IPS-15b (cell line): ENCODE measurements around the gene PTPRK.

Source experiments
- H3K27me3 ChIP-seq: one replicate; pipeline ENCODE4 v1.6.1; 2013; ENCODE audit warnings: low read length; ENCODE audit not compliant: control insufficient read depth, insufficient read depth
- H3K36me3 ChIP-seq: one replicate; pipeline ENCODE4 v1.6.1; 2013; ENCODE audit warnings: low read length; ENCODE audit not compliant: control insufficient read depth, insufficient read depth
- H3K4me1 ChIP-seq: one replicate; pipeline ENCODE4 v1.6.1; 2013; ENCODE audit warnings: mild to moderate bottlenecking, low read length; ENCODE audit not compliant: control insufficient read depth, insufficient read depth
- H3K4me3 ChIP-seq: one replicate; pipeline ENCODE4 v1.5.1; 2013; ENCODE audit warnings: low read depth, low read length
- H3K9ac ChIP-seq: one replicate; pipeline ENCODE4 v1.6.1; 2013; ENCODE audit warnings: low read depth, mild to moderate bottlenecking, low read length
- H3K9me3 ChIP-seq: one replicate; pipeline ENCODE4 v1.6.1; 2013; ENCODE audit warnings: mild to moderate bottlenecking, low read length; ENCODE audit not compliant: control insufficient read depth, insufficient read depth

Gene PTPRK

GRCh38 chr6:128172752-128173682, 347.4 kb downstream of the PTPRK start:
- H3K36me3 ChIP-seq: no peaks in the 10 kb centered on the region
- H3K4me1 ChIP-seq: no peaks in the 10 kb centered on the region
- no peaks in the 10 kb centered on the region for H3K27me3 ChIP-seq
- no peak overlapping the region for H3K9ac ChIP-seq
- H3K4me3 ChIP-seq: no peak overlapping the region
- no peaks in the 10 kb centered on the region for H3K9me3 ChIP-seq

GRCh38 chr6:128172081-128172480, 348.3 kb downstream of the PTPRK start:
- no peaks in the 10 kb centered on the region for H3K27me3 ChIP-seq
- no peaks in the 10 kb centered on the region for H3K4me1 ChIP-seq
- no peak overlapping the region for H3K4me3 ChIP-seq
- no peaks in the 10 kb centered on the region for H3K9me3 ChIP-seq
- H3K9ac ChIP-seq: no peak overlapping the region
- no peaks in the 10 kb centered on the region for H3K36me3 ChIP-seq

- H3K9me3 ChIP-seq: no peaks in the 10 kb centered on the region
- no peaks in the 10 kb centered on the region for H3K27me3 ChIP-seq
- H3K9ac ChIP-seq: no peak overlapping the region
- no peaks in the 10 kb centered on the region for H3K4me1 ChIP-seq
- H3K4me3 ChIP-seq: no peak overlapping the region
- H3K36me3 ChIP-seq: no peaks in the 10 kb centered on the region
Measured at GRCh38 chr6:128171182-128171581, 349.2 kb downstream of the PTPRK start.

- no peaks in the 10 kb centered on the region for H3K36me3 ChIP-seq
- no peaks in the 10 kb centered on the region for H3K9me3 ChIP-seq
- H3K4me1 ChIP-seq: no peaks in the 10 kb centered on the region
- H3K9ac ChIP-seq: no peak overlapping the region
- no peak overlapping the region for H3K4me3 ChIP-seq
- H3K27me3 ChIP-seq: no peaks in the 10 kb centered on the region
Measured at GRCh38 chr6:128168244-128168643, 352.2 kb downstream of the PTPRK start.

GRCh38 chr6:128167552-128167951, 352.8 kb downstream of the PTPRK start:
- no peak overlapping the region for H3K9ac ChIP-seq
- no peaks in the 10 kb centered on the region for H3K9me3 ChIP-seq
- no peaks in the 10 kb centered on the region for H3K4me1 ChIP-seq
- no peak overlapping the region for H3K4me3 ChIP-seq
- H3K27me3 ChIP-seq: no peaks in the 10 kb centered on the region
- no peaks in the 10 kb centered on the region for H3K36me3 ChIP-seq

- H3K9ac ChIP-seq: no peak overlapping the region
- H3K9me3 ChIP-seq: no peaks in the 10 kb centered on the region
- H3K4me3 ChIP-seq: no peak overlapping the region
- no peaks in the 10 kb centered on the region for H3K27me3 ChIP-seq
- no peaks in the 10 kb centered on the region for H3K36me3 ChIP-seq
- no peaks in the 10 kb centered on the region for H3K4me1 ChIP-seq
Measured at GRCh38 chr6:128164254-128164653, 356.1 kb downstream of the PTPRK start.

- Histone ChIP-seq H3K4me3 (no peak overlapping the region), H3K27me3 (no peaks in the 10 kb centered on the region), H3K36me3 (no peaks in the 10 kb centered on the region), H3K4me1 (no peaks in the 10 kb centered on the region), H3K9me3 (no peaks in the 10 kb centered on the region), H3K9ac (no peak overlapping the region)
Measured at GRCh38 chr6:128162423-128162822, 358.0 kb downstream of the PTPRK start.

GRCh38 chr6:128161839-128162238, 358.6 kb downstream of the PTPRK start:
- Histone ChIP-seq H3K4me3 (no peak overlapping the region), H3K4me1 (no peaks in the 10 kb centered on the region), H3K9ac (no peak overlapping the region), H3K36me3 (no peaks in the 10 kb centered on the region), H3K27me3 (no peaks in the 10 kb centered on the region), H3K9me3 (no peaks in the 10 kb centered on the region)

GRCh38 chr6:128161263-128161662, 359.1 kb downstream of the PTPRK start:
- H3K9me3 ChIP-seq: no peaks in the 10 kb centered on the region
- no peak overlapping the region for H3K4me3 ChIP-seq
- no peaks in the 10 kb centered on the region for H3K27me3 ChIP-seq
- no peak overlapping the region for H3K9ac ChIP-seq
- H3K4me1 ChIP-seq: no peaks in the 10 kb centered on the region
- no peaks in the 10 kb centered on the region for H3K36me3 ChIP-seq

GRCh38 chr6:128158496-128158895, 361.9 kb downstream of the PTPRK start:
- no peaks in the 10 kb centered on the region for H3K4me1 ChIP-seq
- H3K27me3 ChIP-seq: no peaks in the 10 kb centered on the region
- no peak overlapping the region for H3K4me3 ChIP-seq
- H3K9ac ChIP-seq: no peak overlapping the region
- no peaks in the 10 kb centered on the region for H3K9me3 ChIP-seq
- H3K36me3 ChIP-seq: no peaks in the 10 kb centered on the region

- Histone ChIP-seq H3K4me3 (no peak overlapping the region), H3K27me3 (no peaks in the 10 kb centered on the region), H3K9me3 (no peaks in the 10 kb centered on the region), H3K4me1 (no peaks in the 10 kb centered on the region), H3K36me3 (no peaks in the 10 kb centered on the region), H3K9ac (no peak overlapping the region)
Measured at GRCh38 chr6:128156321-128157111, 363.9 kb downstream of the PTPRK start.

- Histone ChIP-seq H3K4me3 (no peak overlapping the region), H3K36me3 (no peaks in the 10 kb centered on the region)
Measured at GRCh38 chr6:128155826-128156225, 364.6 kb downstream of the PTPRK start.

More at GRCh38 chr6:128155826-128156225, 364.6 kb downstream of the PTPRK start:
- Histone ChIP-seq H3K27me3 (no peaks in the 10 kb centered on the region), H3K9me3 (no peaks in the 10 kb centered on the region), H3K9ac (no peak overlapping the region), H3K4me1 (no peaks in the 10 kb centered on the region)
